Muscle of leg (tissue), 11 donors: ENCODE data around the gene DLL4. TPM values are rescaled to one million over a fixed set of nuclear protein-coding genes. Genes with fewer than 3 reads are reported as not detected.
A peak's percentile ranks its signal among the peaks of the same experiment; 100 is the strongest.

Source experiments
- DNase-seq: peaks from one replicate; pipeline ENCODE4 v3.0.0; 2013
- H3K27ac ChIP-seq: one replicate; pipeline ENCODE4 v1.5.1; 2013; ENCODE audit warnings: mild to moderate bottlenecking, low read length, control low read depth
- H3K27me3 ChIP-seq: one replicate; pipeline ENCODE4 v1.6.1; 2013; ENCODE audit warnings: low read length; ENCODE audit not compliant: control insufficient read depth, insufficient read depth
- H3K36me3 ChIP-seq: one replicate; pipeline ENCODE4 v1.6.1; 2013; ENCODE audit warnings: low read length; ENCODE audit not compliant: control insufficient read depth, insufficient read depth
- H3K4me1 ChIP-seq: one replicate; pipeline ENCODE4 v1.6.1; 2013; ENCODE audit warnings: low read length; ENCODE audit not compliant: control insufficient read depth, insufficient read depth
- H3K4me3 ChIP-seq: one replicate; pipeline ENCODE4 v1.5.1; 2013; ENCODE audit warnings: low read length, control low read depth
- H3K9me3 ChIP-seq: replicated peaks from 2 replicates; pipeline ENCODE4 v1.6.1; 2013; ENCODE audit warnings: low read depth, low read length; ENCODE audit not compliant: control insufficient read depth
- WGBS: methylation state at CpG from one replicate; pipeline ENCODE4 v1.1.5; 2013; ENCODE audit warnings: missing lambda C conversion rate; ENCODE audit not compliant: insufficient coverage; 5-methylcytosine and 5-hydroxymethylcytosine counted together
- polyA plus RNA-seq, 8 donors: library from polyadenylated mRNA; unstranded; fragments of 120-200 nt; gene quantifications; one replicate each; pipeline versions ENCODE4 v1.2.1 to v1.2.3, GENCODE V29; 2013; ENCODE audit warnings: inconsistent platforms in 1 of 8, low replicate concordance in 1 of 8; ENCODE audit not compliant: insufficient read length in 8 of 8, insufficient read depth in 1 of 8
- total RNA-seq: library from RNA; stranded (reverse); fragments of 120-200 nt; gene quantifications from one replicate; pipeline ENCODE4 v1.2.4, GENCODE V29; 2013

The DLL4 gene
- total and polyA plus RNA-seq, 9 donors, result 8.7 to 17.9 (median 11.7) TPM

DNA sequence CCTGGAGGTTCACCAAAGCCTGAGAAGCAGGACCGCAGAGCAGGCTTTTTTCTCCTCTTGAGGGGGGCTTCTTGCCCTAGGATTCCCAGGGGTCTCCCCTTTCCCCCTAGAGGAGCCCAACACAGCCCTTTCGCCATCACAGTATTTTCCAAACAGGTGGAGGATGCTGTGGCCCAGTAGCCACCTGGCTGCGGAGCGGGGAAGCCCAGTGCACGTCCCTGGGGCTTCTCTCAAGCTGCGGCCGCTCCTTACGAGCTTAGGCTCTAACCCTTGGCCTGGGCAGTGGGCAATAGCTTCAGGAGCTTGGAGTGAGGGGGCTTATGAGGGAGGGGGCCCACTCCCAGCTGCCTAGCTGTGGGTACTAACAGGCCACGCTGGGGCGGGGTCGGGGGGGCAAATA lies 11.6 kb upstream of the DLL4 start:
- Histone ChIP-seq H3K27me3 (no peaks in the 10 kb centered on the region), H3K36me3 (no peaks in the 10 kb centered on the region), H3K27ac (peak overlapping the region; percentile 82), H3K9me3 (no peaks in the 10 kb centered on the region), H3K4me3 (no peak overlapping the region), H3K4me1 (peaks cover 29% of the 10 kb centered on the region)
- 46% methylated on average over 4 of the region's 11 CpGs for WGBS
- DNase-seq, result no peak

DNA sequence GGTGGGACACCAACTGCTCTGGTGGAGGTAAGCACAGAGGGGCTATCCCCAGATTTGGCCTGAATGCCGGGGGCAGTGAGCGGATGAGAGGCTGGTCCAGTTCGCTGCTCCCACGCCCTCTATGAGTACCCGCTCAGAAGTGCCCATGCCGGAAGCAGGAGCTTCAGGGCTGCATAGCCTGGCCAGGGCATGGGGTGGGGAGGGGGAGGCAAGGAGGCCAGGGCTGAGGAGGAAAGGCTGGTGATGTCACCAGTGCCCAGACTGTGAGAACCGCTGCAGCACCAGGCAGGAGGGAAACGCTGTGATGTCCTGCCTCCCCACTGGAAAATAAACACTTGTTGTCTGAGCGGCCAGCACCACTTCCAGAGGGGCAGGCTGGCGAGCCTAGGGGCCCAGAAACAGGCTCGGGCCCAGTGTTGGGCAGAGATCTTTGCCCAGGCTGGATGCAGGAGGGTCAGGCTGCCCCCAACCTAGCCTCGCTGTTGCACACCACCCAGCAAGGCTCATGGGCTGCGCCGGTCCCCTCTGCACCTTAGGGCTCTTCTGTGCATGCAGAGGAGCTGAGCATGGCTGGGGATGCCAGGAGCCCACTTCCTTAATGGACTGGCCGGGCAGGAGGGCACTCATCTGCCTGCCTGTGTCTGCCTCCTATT lies 10.9 kb upstream of the DLL4 start:
- no peak for DNase-seq
- H3K9me3 ChIP-seq, result no peaks in the 10 kb centered on the region
- H3K4me1 ChIP-seq, result peaks cover 33% of the 10 kb centered on the region
- H3K4me3 ChIP-seq, result no peak overlapping the region
- 78% methylated on average over 13 of the region's 15 CpGs for WGBS
- H3K27ac ChIP-seq, result peak overlapping the region; percentile 82
- no peaks in the 10 kb centered on the region for H3K27me3 ChIP-seq
- no peaks in the 10 kb centered on the region for H3K36me3 ChIP-seq

DNA sequence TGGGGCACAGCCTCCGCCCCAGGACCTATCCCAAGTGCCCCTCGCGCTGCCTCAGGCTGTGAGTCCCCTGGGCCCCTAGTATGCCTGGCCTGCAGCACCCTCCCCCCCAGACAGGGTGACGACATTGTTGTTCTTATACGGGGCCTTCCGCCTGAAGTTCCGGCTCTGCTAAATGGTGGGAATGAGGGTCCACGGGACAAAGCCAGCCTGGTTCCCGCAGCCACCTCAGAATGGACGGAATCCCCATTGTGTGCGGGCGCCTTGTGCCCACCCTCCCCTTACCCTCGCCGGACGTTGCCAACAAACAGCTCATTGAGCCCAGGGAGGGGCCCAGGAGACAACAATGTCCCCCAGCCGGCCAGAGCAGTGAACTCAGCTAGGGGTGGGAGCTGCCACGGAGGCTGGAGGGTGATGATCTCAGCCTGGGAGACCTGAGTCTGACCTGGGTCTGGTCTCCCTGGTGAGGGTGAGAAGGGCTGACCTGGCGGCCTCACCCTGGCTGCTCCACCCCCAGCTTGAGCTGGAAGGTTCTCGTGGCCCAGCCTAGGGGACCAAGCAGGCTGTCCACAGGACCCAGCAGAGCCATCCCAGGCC lies 10.2 kb upstream of the DLL4 start:
- 55% methylated on average over 9 of the region's 19 CpGs for WGBS
- no peak for DNase-seq
- H3K27ac ChIP-seq, result peak overlapping the region; percentile 82
- no peaks in the 10 kb centered on the region for H3K36me3 ChIP-seq
- peaks cover 40% of the 10 kb centered on the region for H3K4me1 ChIP-seq
- H3K27me3 ChIP-seq, result no peaks in the 10 kb centered on the region
- H3K9me3 ChIP-seq, result no peaks in the 10 kb centered on the region
- no peak overlapping the region for H3K4me3 ChIP-seq

DNA sequence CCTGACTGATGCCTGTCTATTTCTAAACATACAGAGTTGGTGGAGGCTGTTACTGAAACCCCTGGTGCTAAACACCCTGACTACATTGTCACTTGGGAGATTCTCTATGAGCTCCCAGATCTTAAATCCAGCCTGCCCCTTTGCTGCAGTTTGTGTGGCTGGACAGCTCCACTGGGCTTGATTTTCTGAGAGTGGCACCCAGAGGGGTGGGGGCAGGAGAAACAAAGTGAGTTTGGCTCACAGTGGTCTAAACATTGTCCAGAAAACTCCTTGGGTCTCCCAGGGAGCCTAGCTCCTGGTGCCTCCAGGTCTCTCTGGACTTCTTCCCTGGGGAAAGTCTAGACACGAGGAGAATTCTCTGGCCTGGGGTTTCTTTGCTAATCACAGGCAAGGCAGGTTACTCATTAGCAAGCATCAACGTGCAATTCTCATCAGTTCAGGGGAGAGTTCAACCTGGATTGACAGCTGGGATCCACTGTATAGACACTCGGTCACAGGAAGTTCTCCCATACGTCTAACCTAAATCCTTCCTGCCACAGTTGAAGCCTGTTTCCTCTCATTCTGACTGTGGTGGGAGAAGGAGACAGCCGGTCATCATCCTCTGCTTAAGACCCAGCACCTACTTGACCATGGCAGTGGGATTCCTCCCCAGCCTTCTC lies 7.1 kb upstream of the DLL4 start:
- no peaks in the 10 kb centered on the region for H3K36me3 ChIP-seq
- no peak overlapping the region for H3K27ac ChIP-seq
- H3K4me3 ChIP-seq, result no peak overlapping the region
- WGBS, result 42% methylated on average over 2 of the region's 5 CpGs
- no peak for DNase-seq
- H3K9me3 ChIP-seq, result no peaks in the 10 kb centered on the region
- H3K4me1 ChIP-seq, result peaks cover 50% of the 10 kb centered on the region
- H3K27me3 ChIP-seq, result peaks cover 26% of the 10 kb centered on the region

DNA sequence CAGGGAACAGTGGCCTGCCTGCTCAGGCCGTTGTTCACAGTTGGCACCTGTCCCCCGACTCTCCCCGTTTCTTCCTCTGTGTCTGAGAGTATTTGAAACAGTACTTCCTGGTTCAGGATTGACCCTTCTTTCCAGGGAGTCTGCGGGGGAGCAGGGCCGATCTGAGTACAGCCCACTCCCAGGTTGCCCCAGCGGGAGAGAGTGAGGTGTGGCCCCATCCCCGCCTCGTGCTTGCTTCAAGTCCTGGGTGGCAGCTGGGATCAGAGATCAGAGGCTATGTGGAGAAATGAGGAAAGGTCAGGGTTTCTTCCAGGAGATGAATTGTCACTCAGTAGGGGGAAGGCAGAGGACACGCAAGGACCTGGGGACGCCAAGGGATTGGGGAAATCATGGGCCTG lies 6.5 kb upstream of the DLL4 start:
- Histone ChIP-seq H3K27me3 (peaks cover 31% of the 10 kb centered on the region), H3K4me3 (no peak overlapping the region), H3K4me1 (peaks cover 55% of the 10 kb centered on the region), H3K36me3 (no peaks in the 10 kb centered on the region), H3K27ac (no peak overlapping the region), H3K9me3 (no peaks in the 10 kb centered on the region)
- no peak for DNase-seq
- 71% methylated on average over 10 of the region's 10 CpGs for WGBS

DNA sequence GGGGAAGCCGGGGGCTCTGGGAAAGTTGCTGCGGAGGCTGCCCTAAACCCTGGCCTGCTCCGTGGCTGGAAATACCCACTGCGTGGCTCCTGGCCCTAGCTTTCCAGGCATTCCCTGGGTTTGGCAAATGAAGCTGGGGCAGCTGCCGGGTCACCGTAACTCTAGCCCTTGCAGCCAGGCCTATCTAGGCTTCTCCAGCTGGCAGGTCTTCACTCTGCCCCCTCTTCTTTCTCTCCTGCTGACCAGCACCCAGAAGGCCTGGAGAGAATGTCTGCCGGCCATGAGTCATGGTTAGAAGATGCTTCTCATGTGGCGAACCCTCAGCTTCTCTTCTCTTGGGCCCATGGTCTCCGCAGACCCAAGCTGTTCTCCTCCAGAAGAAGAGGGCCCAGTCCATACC lies 5.6 kb upstream of the DLL4 start:
- Histone ChIP-seq H3K27me3 (peaks cover 40% of the 10 kb centered on the region), H3K4me1 (peaks cover 55% of the 10 kb centered on the region), H3K4me3 (no peak overlapping the region), H3K36me3 (no peaks in the 10 kb centered on the region), H3K27ac (no peak overlapping the region), H3K9me3 (no peaks in the 10 kb centered on the region)
- DNase-seq, result no peak
- 72% methylated on average over 9 of the region's 9 CpGs for WGBS

DNA sequence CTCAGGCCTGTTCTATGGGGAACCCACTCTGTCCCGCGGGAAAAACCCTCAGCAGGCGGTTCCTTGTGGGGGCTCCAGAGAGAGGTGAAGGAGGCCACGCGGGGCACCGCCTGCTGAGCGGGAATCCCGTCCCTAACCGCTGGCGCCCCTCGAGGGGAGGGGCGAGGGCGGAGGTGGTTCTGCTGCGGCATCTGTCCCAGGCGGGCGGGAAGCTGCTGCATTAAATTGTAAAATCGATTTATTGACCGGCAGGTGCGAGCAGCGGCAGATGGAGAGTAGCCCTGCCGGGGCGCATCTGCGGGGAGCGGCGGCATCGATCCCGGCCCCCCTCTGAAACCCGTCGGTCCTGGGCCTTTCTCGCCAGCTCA lies 3.7 kb upstream of the DLL4 start:
- DNase-seq, result no peak
- Histone ChIP-seq H3K9me3 (no peaks in the 10 kb centered on the region), H3K27me3 (peaks cover 59% of the 10 kb centered on the region), H3K4me1 (peaks cover 65% of the 10 kb centered on the region), H3K27ac (no peak overlapping the region), H3K4me3 (no peak overlapping the region), H3K36me3 (no peaks in the 10 kb centered on the region)
- 11% methylated on average over 30 of the region's 30 CpGs for WGBS

DNA sequence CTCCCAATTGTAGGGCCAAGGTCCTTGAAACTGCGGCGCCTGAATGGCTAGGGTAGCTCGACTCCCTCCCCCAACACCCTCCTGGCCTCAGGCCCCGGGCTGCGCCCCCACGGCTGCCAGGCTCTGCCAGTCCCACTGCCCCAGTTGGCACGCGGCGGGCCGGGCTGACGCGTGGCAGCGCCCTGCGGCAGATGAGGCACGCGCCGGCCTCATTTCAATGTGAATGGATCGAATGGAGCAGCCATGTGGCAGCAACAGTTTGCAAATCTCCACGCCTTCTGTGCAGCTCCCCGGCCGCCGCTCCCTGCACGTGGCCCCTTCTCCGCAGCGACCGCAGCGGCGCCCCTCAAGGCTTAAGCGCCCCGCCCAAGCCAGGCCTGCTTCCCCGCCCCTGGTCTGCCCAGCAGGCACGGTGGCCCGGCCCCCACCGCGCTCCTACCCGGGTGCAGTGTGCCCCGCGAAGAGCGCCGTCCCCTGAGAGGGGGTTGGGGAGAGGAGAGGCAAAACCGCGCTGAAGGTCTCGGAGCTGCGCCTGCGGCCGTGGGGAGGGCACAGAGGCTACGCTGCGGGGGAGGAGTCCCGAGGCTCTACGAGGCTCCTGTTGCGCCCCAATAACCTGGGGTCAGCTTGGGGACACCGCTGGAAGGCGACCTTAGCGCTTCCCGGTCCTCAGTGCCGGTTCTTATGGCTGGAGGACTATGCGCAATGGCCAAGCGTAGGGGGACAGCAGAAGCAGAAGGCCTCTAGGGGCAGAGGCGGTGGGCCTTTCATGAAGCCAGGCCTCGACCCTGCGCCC lies 3.1 kb upstream of the DLL4 start:
- Histone ChIP-seq H3K4me3 (peak overlapping the region; percentile 13), H3K36me3 (no peaks in the 10 kb centered on the region), H3K27ac (no peak overlapping the region), H3K9me3 (no peaks in the 10 kb centered on the region), H3K4me1 (peaks cover 71% of the 10 kb centered on the region), H3K27me3 (peaks cover 65% of the 10 kb centered on the region)
- peak; percentile 37 for DNase-seq
- WGBS, result 4% methylated on average over 58 of the region's 61 CpGs

DNA sequence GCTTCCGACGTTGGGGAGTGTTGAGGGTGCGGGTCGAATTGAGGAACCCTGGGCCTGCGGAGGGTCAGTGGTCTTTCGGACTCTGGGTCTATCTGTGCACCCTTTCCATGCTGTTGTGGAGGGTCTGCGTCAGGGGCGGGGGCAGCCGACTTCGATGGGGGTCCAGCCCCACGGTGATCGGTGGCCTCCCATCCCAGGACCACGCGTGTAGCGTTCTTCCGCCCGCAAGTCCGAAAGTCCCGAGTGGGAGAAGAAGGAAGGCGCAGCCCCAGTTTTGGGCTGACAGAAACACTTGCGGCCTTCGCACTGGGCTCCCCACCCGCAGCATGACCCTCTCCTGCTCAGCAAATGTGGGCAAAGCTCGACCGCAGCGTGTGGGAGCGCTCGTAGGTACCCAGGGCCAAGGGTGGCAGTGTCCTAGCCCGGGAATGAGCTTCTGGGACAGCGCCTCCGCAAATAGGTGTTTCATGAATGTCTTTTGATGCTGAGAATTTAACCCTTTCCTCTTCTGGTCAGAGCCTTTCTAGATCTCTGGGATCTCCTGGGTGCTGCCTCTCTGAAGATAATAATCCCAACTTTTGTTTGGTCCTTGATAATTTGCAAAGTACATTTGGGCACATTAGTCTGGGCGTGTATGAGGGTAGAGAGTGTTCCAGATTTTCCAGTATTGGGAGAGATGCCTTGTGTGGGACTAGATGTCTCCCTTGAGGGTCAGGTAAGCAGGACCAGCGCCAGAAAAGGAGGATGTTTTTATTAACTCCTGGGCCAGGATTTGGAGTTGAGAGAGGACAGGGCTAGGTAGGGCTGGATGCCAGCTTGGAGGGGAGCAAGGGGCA lies 2.3 kb upstream of the DLL4 start:
- Histone ChIP-seq H3K36me3 (peaks cover 2% of the 10 kb centered on the region), H3K4me3 (no peak overlapping the region), H3K27me3 (peaks cover 73% of the 10 kb centered on the region), H3K27ac (no peak overlapping the region), H3K9me3 (no peaks in the 10 kb centered on the region), H3K4me1 (peaks cover 75% of the 10 kb centered on the region)
- WGBS, result 16% methylated on average over 28 of the region's 33 CpGs
- no peak for DNase-seq
